Activated CD8-positive, alpha-beta memory T cell treated with anti-CD3 and anti-CD28 coated beads for 4 hours (primary cell): ENCODE data around the gene METTL27.
"Not testable (repeated sequence)": the region's sequence is repeated elsewhere in the genome, so short reads cannot be mapped to it uniquely, and the experiment has no call there.

ENCODE experiments used
- DNase-seq, 2 donors: peaks; one replicate each; pipeline ENCODE4 v3.0.0-alpha.2; 2020; ENCODE audit warnings: low read depth in 2 of 2

The METTL27 gene

DNA sequence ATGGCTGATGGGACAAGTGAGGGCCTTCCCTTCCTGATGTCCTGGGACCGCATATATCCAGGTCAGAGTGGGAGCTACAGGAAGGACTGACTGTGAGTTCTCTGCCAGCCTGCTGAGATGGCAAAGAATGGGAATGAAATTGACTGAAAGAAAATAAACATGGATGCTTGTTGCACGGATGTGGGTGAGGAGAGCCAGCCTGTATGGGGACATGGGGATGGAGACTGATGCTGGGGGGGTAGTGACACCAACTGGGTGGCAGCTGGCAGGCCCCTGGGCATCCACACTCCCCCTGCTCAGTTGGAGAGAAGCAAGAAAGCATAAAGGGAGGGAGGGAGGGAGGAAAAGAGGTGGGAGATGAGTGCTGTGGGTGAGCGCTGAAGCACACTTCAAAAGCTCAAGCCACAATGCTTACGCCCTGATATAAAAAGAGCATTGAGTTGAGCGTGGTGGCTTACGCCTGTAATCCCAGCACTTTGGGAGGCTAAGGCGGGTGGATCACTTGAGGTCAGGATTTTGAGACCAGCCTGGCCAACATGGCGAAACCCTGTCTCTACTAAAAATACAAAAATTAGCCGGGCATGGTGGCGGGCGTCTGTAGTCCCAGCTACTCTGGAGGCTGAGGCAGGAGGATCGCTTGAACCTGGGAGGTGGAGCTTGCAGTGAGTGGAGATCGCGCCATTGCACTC lies 20.6 kb downstream of the METTL27 start:
- DNase-seq: not testable (repeated sequence)

DNA sequence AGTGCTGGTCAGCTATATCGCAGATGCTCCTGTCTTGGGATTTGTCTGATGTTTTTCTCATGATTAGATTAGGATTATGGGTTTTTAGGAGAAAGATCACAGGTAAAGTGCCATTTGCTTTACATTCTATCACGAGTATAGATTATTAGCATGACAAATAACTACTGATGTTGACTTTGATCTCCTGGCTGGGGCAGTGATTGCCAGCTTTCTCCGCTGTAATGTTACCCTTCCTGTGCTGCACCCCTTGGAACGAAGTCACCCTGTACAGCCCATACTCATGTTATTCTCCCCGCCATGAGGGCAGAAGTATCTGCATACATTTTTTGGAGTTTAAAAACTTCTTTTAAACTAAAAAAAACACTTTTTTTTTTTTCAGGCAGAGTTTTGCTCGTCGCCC lies 22.3 kb downstream of the METTL27 start:
- DNase-seq: no peak

DNA sequence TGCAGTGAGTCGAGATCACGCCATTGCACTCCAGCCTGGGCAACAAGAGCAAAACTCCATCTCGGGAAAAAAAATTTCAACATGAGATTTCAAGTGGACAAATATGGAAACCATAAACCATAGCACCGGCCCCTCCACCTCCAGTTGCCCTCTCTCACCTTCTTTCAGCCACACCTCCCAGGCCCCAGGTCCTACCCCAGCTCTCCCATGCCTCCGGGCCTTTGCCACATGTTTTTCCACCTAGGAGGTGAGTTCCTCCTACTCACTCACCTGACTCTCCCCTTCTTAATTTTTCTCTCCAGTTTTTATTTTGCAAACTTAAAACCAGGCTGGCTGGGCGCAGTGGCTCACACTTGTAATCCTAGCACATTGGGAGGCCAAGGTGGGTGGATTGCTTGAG lies 25.2 kb downstream of the METTL27 start:
- no peak for DNase-seq

DNA sequence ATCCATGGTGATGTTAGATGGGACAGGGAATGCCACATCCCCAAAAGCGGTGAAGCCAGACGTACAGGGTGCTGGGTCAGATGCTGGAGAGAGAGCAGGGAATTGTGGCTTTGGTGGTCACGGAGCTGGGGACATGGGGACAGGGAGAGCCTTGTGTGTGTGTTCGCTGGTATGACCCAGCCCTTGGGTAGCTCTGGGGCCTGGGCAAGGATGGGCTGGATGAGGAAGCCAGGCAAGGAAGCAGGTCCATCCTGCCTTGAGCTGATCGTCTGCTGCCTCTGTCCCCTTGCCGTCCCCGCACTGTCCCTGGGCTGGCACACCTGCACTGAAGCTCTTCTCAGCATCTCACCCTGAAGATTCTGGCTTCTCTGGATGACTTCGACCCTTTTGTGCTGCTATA lies 26.9 kb downstream of the METTL27 start:
- no peak for DNase-seq

DNA sequence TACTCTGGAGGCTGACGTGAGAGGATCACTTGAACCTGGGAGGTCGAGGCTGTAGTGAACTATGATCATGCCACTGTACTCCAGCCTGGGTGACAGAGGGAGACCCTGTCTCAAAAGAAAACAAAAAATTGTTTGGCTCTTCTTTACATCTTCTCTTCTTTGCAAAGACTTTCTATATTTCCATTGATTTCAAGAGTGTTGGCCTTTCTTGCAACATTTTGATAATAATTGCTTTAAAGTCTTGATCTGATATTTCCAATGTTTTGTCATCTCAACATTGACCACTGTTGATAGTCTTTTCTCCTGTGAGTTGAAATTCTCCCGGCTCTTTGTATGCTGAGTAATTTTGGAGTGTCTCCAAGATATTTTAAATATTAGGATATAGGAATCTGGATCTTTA lies 29.3 kb downstream of the METTL27 start:
- DNase-seq: no peak

DNA sequence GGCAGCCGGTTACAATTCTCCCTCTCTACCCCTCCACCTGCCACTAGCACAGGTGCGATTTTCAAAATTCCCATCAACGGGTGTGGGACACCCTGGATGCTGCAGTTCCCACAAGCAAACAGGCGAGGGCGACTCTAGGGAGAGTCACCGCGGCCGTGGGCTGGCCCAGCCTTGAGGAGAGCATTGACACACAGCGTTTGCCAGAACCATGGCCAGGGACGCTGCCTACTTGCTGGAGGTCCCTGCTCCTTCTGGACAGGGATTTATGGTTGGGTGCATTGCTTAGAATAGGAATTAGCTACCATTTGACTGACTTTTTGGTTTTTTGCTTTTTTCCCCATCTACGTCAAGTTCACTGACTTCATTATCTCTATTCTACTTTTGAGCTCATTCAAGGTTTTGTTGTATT lies 30.6 kb downstream of the METTL27 start:
- peak; percentile 7 to 14 for DNase-seq

DNA sequence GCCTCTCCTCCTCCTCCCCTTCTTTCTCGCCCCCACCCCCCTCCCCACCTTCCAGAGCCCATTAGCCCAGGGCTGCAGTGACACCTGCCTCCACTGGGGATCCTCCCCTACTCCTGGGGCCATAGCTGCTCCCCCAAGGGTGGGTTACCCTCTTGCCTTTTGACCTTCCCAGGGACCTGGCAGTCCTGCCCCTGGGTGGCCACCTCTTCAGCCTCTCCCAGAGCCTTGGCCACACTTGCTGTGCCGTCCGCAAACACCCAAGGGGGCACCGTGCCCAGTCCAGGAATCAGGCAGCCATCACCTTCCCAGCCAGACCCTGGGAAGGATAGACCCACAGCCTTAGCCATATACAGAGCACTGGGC lies 31.3 kb downstream of the METTL27 start:
- no peak for DNase-seq

DNA sequence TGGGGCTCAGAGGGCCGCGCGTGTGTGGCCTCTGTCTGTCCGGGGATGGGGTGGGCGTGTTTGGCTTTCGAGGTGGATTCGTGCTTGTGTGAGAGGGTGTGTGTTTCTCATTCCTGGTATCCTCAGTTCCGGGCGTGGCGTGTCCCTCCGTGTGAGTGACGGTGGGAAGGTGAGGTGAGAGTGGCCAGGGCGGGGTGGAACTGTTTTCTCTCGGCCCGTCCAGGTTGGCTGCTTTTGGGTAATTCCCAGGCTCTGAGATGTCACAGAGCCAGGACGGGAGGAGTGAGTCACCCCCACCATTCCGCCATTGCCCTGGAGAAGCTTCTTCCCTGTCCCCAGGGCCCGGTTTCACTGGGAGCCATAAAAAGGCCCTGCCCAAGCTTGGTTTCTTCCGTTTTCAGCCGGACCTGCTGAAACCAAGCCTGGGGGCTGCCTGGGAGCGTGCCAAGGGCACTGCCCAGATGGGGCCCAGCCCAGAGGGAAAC lies 32.8 kb downstream of the METTL27 start:
- DNase-seq: no peak

DNA sequence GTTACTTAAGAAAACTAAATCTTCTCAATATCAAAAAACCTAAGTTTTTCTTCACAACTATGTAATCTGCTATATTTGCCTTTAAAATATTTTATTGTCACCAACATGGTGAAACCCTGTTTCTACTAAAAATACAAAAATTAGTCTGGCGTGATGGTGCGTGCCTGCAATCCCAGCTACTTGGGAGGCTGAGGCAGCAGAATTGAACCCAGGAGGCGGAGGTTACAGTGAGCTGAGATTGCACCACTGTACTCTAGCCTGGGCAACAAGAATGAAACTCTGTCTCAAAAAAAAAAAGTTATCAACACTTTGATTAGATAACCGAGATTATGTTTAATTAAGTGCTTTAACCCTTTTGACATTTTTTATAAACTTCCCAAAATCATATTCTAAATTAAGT lies 39.9 kb downstream of the METTL27 start:
- DNase-seq: no peak

DNA sequence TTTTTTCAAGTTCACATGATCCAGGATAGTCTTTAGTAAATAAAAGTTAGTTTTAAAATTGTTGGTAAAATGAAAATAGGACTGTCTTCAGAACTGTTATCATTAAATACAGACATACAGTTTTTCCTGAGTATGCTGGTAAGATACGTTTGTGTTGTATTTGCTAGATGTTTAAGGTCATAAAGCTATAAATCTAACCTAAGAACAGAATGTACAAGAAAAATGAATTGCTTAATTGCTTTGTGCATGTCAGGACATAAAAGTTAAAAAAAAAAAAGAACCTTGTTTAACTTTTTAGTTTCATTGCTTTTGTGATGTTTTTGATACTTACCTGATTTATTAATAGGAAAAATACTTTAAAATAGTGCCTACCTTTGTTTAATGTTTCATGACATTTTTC lies 40.7 kb downstream of the METTL27 start:
- DNase-seq: no peak

DNA sequence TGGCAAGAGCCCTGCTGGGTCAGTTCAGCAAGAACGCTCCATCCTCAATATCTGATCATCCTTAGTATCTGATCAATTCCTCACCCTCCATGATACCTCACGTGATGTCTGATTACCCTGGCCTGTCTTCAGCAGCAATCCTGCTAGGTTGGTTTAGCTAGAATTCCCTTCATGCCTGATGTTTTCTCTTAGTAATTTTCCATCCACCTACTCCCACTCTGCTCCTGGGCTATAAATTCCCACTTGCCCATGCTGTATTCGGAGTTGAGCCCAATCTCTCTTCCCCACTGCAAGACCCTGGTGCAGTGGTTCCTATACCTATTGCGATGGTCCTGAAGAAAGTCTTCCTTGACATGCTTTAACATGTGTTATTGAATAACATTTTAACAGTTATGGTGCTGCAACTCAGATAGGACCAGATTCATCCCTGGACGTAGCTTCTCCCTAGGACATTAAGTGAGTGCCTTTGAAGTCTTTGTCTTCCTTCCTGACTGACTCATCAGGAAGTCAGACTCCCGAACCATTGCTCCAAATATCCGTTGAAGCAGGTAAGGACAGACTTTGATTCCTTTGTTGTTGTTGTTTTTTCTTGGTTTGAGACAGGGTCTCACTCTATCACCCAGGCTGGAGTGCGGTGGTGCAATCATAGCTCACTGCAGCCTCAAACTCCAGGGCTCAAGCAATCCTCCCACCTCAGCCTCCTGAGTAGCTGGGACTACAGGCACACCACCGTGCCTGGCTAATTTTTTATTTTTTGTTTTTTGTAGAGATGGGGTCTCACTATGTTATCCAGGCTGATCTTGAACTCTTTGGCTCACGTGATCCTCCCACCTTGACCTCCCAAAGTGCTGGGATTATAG lies 42.8 kb downstream of the METTL27 start:
- DNase-seq: no peak

DNA sequence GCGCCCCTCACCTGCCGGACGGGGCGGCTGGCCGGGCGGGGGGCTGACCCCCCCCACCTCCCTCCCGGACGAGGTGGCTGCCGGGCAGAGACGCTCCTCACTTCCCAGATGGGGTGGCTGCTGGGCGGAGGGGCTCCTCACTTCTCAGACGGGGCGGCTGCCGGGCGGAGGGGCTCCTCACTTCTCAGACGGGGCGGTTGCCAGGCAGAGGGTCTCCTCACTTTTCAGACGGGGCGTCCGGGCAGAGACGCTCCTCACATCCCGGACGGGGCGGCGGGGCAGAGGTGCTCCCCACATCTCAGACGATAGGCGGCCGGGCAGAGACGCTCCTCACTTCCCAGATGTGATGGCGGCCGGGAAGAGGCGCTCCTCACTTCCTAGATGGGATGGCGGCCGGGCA lies 45.1 kb downstream of the METTL27 start:
- DNase-seq: not testable (repeated sequence)

DNA sequence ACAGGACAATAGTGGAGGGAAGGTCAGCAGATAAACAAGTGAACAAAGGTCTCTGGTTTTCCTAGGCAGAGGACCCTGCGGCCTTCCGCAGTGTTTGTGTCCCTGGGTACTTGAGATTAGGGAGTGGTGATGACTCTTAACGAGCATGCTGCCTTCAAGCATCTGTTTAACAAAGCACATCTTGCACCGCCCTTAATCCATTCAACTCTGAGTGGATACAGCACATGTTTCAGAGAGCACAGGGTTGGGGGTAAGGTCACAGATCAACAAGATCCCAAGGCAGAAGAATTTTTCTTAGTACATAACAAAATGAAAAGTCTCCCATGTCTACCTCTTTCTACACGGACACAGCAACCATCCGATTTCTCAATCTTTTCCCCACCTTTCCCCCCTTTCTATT lies 45.7 kb downstream of the METTL27 start:
- DNase-seq: not testable (repeated sequence)

DNA sequence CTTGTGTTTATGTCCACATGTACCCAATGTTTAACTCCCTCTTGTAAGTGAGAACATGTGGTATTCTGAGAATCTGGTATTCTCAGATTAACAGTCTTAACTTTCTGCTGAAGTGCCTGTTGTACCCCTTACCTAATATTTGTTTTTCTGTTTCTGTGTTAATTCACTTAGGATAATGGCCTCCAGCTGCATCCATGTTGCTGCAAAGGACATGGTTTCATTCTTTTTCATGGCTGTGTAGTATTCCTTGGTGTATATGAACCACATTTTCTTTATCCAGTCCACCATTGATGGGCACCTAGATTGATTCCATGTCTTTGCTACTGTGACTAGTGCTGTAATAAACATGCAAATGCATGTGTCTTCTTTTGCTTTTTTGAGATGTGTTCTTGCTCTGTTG lies 47.1 kb downstream of the METTL27 start:
- DNase-seq: not testable (repeated sequence)

DNA sequence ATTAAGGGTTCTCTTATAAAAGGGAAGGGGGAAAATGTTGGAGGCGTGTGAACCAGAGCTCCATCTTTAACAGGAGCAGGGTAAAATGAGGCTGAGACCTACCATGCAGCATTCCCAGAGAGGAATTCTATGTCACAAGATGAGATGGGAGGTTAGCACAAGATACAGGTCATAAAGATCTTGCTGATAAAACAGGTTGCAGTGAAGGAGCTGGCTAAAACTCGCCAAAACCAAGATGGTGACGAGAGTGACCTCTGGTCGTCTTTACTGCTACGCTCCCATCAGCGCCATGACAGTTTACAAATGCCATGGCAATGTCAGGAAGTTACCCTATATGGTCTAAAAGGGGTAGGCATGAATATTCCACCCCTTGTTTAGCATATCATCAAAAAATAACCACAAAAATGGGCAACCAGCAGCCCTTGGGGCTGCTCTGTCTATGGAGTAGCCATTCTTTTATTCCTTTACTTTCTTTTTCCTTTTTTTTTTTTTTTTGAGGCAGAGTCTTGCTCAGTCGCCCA lies 51.1 kb downstream of the METTL27 start:
- DNase-seq: not testable (repeated sequence)

DNA sequence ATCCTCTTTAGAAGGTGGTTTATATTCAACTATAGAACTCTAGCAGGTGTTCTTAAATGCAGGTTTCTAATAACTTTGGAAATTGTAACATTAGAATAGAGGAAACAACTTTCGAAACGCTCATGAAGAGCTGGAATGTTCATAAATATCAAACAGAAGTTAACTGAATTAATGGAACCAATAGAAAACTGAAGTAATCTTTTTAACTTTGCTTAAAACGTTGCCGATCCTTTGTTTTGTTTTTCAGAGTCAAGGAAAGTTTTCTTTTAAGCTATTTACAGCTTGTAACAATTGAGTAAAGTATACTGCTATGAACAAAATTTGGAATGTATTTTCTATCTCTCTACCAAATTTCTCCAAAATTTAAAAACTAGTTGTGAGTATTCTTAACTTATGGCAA lies 53.3 kb downstream of the METTL27 start:
- no peak for DNase-seq

DNA sequence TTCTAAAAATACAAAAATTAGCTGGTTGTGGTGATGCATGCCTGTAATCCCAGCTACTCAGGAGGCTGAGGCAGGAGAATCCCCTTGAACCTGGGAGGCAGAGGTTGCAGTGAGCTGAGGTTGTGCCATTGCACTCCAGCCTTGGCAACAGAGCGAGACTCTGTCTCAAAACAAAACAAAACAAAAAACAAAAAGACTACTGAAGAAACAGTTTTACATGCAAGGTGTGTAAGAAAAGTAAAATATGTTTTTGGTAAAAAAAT lies 54.6 kb downstream of the METTL27 start:
- DNase-seq: not testable (repeated sequence)

DNA sequence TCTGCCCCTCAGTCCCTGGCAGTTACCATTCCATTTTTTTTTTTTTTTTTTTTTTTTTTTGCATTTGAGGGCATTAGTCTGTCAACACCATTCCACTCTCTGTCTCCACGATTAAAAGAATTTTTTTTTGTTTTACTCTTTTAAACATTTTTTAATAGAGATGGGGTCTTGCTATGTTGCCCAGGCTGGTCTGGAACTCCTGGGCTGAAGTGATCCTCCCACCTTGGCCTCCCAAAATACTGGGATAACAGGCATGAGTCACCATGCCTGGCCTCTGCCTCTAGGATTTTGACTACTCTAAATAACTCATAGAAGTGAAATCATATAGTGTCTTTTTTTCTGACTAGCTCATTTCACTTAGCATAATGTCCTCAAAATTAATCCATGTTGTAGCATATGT lies 55.7 kb downstream of the METTL27 start:
- no peak for DNase-seq
